ENCODE results near the gene UMODL1. TPM values are rescaled to one million over a fixed set of nuclear protein-coding genes. Genes with fewer than 3 reads are reported as not detected.

The UMODL1 gene
- total and polyA plus RNA-seq, 10 of the 15 experiments (the other 5 are each of a cell fraction or from before 2014, with no cell fraction given): 0.01 to 0.11 (median 0.03) TPM; not detected in 5

DNA sequence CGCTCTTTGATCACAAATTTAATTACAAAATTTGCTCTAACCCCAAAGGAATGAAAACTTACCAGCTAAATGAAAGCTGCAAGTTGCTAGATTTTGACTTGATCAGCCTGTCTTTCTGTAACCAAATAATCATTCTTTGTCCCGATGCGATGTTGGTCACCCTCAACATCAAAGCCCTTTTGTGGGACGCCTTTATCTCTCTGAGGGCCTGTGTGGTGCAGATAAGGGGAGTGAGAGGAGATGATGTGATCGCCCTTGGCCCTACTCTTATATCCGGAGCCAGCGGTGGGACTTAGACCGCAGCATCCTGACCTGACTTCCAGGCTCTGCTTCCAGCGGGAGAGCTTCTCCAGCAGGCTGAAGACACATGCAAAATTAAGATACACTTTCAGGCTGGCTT is 19.3 kb upstream of the UMODL1 start (continued):
- TF ChIP-seq ZBTB33 (IDR thresholded peaks at IDR 0.05) (no peak), SP1 (IDR thresholded peaks at IDR 0.05; ENCODE audit: low read depth, low read length) (no peak), KLF5 (IDR thresholded peaks at IDR 0.05; ENCODE audit: partially characterized antibody) (no peak)

DNA sequence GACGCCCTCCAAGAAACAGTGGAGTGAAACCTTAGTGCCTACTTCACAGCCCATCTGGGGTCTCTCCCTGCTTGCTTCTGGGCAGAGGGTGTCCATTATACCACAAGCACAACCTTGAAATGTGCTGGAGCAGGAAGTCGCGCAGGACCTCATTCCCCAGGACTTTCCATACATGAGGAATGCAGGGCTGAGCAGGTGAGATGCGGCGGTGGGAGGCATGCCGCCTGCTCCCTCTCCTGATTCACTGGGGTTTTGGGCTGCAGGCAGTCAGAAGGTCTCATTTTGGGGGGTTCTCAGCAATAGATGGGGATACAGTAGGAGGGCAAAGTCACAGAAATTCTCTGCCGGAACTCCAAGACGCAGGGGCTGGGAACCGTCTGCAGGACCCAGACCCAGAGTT is 15.7 kb upstream of the UMODL1 start:
- FAIRE-seq (no peak), DNase-seq (ENCODE audit: low read depth, low spot score) (no peak), ATAC-seq (no peak)
- POLR2A ChIA-PET: no interaction called here
- H4K20me1 ChIP-seq (ENCODE audit: control insufficient read depth, insufficient read depth): no peaks in the 10 kb centered on the region
- 83% methylated on average over 9 of the region's 9 CpGs for WGBS (ENCODE audit: insufficient coverage, insufficient replicate concordance, low lambda C conversion rate, missing lambda C conversion rate)
- CTCF ChIA-PET: no interaction called here
- H3K27me3 ChIP-seq (replicated peaks in 1 of 2; ENCODE audit: control insufficient read depth in 2 of 2, insufficient read depth in 2 of 2, low read length in 1 of 2): no peaks in the 10 kb centered on the region
- H3K36me3 ChIP-seq (ENCODE audit: control insufficient read depth in 2 of 2, insufficient read depth in 2 of 2, low read length in 1 of 2): no peaks in the 10 kb centered on the region
- TF ChIP-seq NFXL1 (IDR thresholded peaks at IDR 0.05; ENCODE audit: borderline replicate concordance) (no peak), HDAC2 (IDR thresholded peaks at IDR 0.05) (no peak), RBBP5 (conservative IDR thresholded peaks at IDR 0.05) (no peak), RUNX3 (IDR thresholded peaks at IDR 0.05; ENCODE audit: low read length) (no peak), KDM1A (IDR thresholded peaks at IDR 0.05; ENCODE audit: borderline replicate concordance) (no peak), ZBTB11 (CRISPR knock-in tag; IDR thresholded peaks at IDR 0.05) (no peak), STAT3 (IDR thresholded peaks at IDR 0.05; ENCODE audit: low read depth, low read length) (no peak), NR2C1 (IDR thresholded peaks at IDR 0.05) (no peak), YY1 (IDR thresholded peaks at IDR 0.05; ENCODE audit: low read depth, low read length) (no peak), ZSCAN29 (IDR thresholded peaks at IDR 0.05) (no peak)
- H3K9ac ChIP-seq (ENCODE audit: control insufficient read depth, insufficient read depth, low read length): no peak overlapping the region
- no peak overlapping the region for H3K27ac ChIP-seq (ENCODE audit: control insufficient read depth, insufficient read depth)
- H3K4me2 ChIP-seq (ENCODE audit: control insufficient read depth, insufficient read depth): no peak overlapping the region
- in situ Hi-C loops (cut with MboI) (no loop called here), intact Hi-C loops (cut with micrococcal nuclease; ENCODE audit: unreplicated experiment) (no loop called here)
- SMC1A ChIA-PET (ENCODE audit: uncharacterized antibody, unreplicated experiment): no interaction called here
- no peaks in the 10 kb centered on the region for H3K4me1 ChIP-seq (ENCODE audit: control insufficient read depth, insufficient read depth, low read length)
- H3K4me3 ChIP-seq: no peak overlapping the region
- no peaks in the 10 kb centered on the region for H3K79me2 ChIP-seq (ENCODE audit: control insufficient read depth, insufficient read depth, low read length)
- RAD21 ChIA-PET (ENCODE audit: unreplicated experiment): no interaction called here
- no TSS peak for BruUV-seq (replicated peaks)
- no peaks in the 10 kb centered on the region for H3K9me3 ChIP-seq (replicated peaks; ENCODE audit: control insufficient read depth, insufficient read depth, low read length)
- no peak overlapping the region for H2AFZ ChIP-seq (ENCODE audit: control insufficient read depth, low read depth, low read length)

Measured in GM12878 (cell line).